ENCODE measurements around the gene VDAC1.

The VDAC1 gene, protein sequence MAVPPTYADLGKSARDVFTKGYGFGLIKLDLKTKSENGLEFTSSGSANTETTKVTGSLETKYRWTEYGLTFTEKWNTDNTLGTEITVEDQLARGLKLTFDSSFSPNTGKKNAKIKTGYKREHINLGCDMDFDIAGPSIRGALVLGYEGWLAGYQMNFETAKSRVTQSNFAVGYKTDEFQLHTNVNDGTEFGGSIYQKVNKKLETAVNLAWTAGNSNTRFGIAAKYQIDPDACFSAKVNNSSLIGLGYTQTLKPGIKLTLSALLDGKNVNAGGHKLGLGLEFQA

DNA sequence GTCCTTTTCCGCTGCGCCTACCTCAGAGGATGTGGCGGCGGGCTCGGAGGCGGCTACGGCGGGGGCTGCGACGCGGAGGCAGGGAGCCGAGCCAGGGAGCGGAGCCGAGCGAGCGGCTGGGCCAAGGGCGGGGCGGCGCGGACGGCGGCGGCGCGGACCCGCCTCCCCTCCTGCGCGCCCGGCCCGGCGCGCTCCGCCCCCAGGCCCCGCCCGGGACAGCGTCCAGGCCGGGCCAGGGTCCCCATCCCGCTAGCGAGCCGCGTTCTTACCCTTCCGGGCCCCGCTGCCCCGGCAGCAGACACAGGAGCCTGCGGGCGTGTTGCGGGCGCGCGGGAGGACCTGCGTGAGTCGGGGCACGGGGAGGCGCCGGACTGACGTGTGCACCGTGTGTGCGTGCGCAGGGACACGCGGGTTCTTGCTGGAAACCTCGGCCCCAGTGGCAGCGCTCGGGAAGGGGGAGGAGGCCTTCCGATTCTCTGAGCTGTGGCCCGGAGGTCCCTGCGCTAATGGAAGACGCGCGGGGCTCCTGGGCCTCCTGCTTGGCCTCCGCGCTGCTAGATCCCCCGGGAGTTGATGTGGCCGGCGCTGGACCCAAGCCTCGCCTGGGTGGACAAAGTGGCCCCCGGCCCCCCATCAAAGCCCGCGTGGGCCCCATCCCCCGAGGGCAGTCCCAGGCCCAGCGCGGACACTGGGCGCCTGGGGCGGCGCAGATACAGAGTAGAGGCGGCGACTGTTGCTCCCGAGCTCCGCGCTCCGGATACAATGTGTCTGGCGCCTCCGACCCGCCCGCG is at the start of gene VDAC1:
VDAC1 (minus strand) TSS at position 350 of the 791 bp plus-strand sequence. CDS start 11,963 bp downstream, outside the sequence.
- no peaks in the 10 kb centered on the region for H3K9me3 ChIP-seq (ENCODE audit: control insufficient read depth, insufficient read depth, low read length)
- H3K79me2 ChIP-seq (ENCODE audit: control insufficient read depth, low read length), result peaks cover 63% of the 10 kb centered on the region
- H3K36me3 ChIP-seq (ENCODE audit: control insufficient read depth, low read length), result peaks cover 46% of the 10 kb centered on the region
- H3K9me2 ChIP-seq (replicated peaks; ENCODE audit: control insufficient read depth, low read length), result no peaks in the 10 kb centered on the region
- H3K4me1 ChIP-seq (ENCODE audit: control insufficient read depth, low read length), result peaks cover 37% of the 10 kb centered on the region
- H3K27me3 ChIP-seq (ENCODE audit: control insufficient read depth, low read length), result no peaks in the 10 kb centered on the region
- H3K4me2 ChIP-seq (ENCODE audit: low read length), result peak within 1 kb of the TSS; percentile 90
- H3K4me3 ChIP-seq (ENCODE audit: low read length), result peak within 1 kb of the TSS; percentile 84
- H4K20me1 ChIP-seq (ENCODE audit: control insufficient read depth, insufficient read depth, low read depth, low read length), result peaks cover 22% of the 10 kb centered on the region
- H3K27ac ChIP-seq (ENCODE audit: low read depth, low read length), result peak within 1 kb of the TSS; percentile 78
- H3F3A ChIP-seq (ENCODE audit: control insufficient read depth, insufficient read depth), result no peaks in the 10 kb centered on the region
- TF ChIP-seq, protein P1, sequence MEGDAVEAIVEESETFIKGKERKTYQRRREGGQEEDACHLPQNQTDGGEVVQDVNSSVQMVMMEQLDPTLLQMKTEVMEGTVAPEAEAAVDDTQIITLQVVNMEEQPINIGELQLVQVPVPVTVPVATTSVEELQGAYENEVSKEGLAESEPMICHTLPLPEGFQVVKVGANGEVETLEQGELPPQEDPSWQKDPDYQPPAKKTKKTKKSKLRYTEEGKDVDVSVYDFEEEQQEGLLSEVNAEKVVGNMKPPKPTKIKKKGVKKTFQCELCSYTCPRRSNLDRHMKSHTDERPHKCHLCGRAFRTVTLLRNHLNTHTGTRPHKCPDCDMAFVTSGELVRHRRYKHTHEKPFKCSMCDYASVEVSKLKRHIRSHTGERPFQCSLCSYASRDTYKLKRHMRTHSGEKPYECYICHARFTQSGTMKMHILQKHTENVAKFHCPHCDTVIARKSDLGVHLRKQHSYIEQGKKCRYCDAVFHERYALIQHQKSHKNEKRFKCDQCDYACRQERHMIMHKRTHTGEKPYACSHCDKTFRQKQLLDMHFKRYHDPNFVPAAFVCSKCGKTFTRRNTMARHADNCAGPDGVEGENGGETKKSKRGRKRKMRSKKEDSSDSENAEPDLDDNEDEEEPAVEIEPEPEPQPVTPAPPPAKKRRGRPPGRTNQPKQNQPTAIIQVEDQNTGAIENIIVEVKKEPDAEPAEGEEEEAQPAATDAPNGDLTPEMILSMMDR (IDR thresholded peaks at IDR 0.05; ENCODE audit: low read depth, low read length, poor library complexity, severe bottlenecking), result no peak
- no peak for TF ChIP-seq EZH2phosphoT487 (IDR thresholded peaks at IDR 0.05; ENCODE audit: borderline replicate concordance, low read length)

DNA sequence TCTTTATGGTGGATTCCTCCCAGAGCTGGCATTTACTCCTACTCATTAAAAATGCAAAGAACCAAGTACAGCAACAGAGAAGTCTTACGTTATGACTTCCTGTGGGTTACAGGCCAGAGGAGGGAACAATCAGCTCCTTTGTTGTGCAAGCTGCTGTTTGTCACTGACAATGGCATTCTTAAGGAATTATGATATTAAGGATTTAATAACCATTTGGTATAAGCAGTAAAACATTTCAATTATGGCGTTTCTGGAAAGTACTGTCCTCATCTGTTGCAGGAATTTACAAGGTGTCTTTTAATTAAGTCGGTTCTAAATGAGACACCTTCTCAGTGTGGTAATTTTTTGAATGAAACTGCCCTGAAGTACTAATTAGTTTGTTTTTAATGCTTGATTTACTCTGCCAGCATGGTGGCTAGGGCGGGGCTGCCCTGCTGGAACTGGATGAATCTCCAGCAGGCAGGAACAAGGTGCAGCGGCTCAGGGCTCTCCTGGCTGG is 49.1 kb upstream of the VDAC1 start:
- H3K9me3 ChIP-seq (ENCODE audit: control insufficient read depth, insufficient read depth, low read length), result no peaks in the 10 kb centered on the region
- no peak overlapping the region for H3K4me3 ChIP-seq (ENCODE audit: low read length)
- H3K9me2 ChIP-seq (replicated peaks; ENCODE audit: control insufficient read depth, low read length), result no peaks in the 10 kb centered on the region
- no peaks in the 10 kb centered on the region for H3K36me3 ChIP-seq (ENCODE audit: control insufficient read depth, low read length)
- H3K79me2 ChIP-seq (ENCODE audit: control insufficient read depth, low read length), result no peaks in the 10 kb centered on the region
- no peaks in the 10 kb centered on the region for H3F3A ChIP-seq (ENCODE audit: control insufficient read depth, insufficient read depth)
- H3K27ac ChIP-seq (ENCODE audit: low read depth, low read length), result no peak overlapping the region
- H3K4me1 ChIP-seq (ENCODE audit: control insufficient read depth, low read length), result no peaks in the 10 kb centered on the region
- H4K20me1 ChIP-seq (ENCODE audit: control insufficient read depth, insufficient read depth, low read depth, low read length), result no peaks in the 10 kb centered on the region
- H3K4me2 ChIP-seq (ENCODE audit: low read length), result no peak overlapping the region
- H3K27me3 ChIP-seq (ENCODE audit: control insufficient read depth, low read length), result 0 out of 2 replicates have a peak, but pooled peaks cover 3% of the 10 kb centered on the region
- TF ChIP-seq EZH2phosphoT487 (IDR thresholded peaks at IDR 0.05; ENCODE audit: borderline replicate concordance, low read length), result no peak

GRCh38 chr5:134053314-134053839 is 48.6 kb upstream of the VDAC1 start:
- Histone ChIP-seq H3K36me3 (ENCODE audit: control insufficient read depth, low read length) (no peaks in the 10 kb centered on the region), H4K20me1 (ENCODE audit: control insufficient read depth, insufficient read depth, low read depth, low read length) (no peaks in the 10 kb centered on the region), H3K4me2 (ENCODE audit: low read length) (no peak overlapping the region), H3K9me2 (replicated peaks; ENCODE audit: control insufficient read depth, low read length) (no peaks in the 10 kb centered on the region), H3K79me2 (ENCODE audit: control insufficient read depth, low read length) (no peaks in the 10 kb centered on the region), H3K9me3 (ENCODE audit: control insufficient read depth, insufficient read depth, low read length) (no peaks in the 10 kb centered on the region), H3K4me3 (ENCODE audit: low read length) (no peak overlapping the region), H3K27ac (ENCODE audit: low read depth, low read length) (no peak overlapping the region), H3K4me1 (ENCODE audit: control insufficient read depth, low read length) (no peaks in the 10 kb centered on the region), H3K27me3 (ENCODE audit: control insufficient read depth, low read length) (0 out of 2 replicates have a peak, but pooled peaks cover 3% of the 10 kb centered on the region), H3F3A (ENCODE audit: control insufficient read depth, insufficient read depth) (no peaks in the 10 kb centered on the region)
- TF ChIP-seq EZH2phosphoT487 (IDR thresholded peaks at IDR 0.05; ENCODE audit: borderline replicate concordance, low read length), result no peak
- TF ChIP-seq, protein P1 (IDR thresholded peaks at IDR 0.05; ENCODE audit: low read depth, low read length, poor library complexity, severe bottlenecking), result no peak
